SU-DHL-6 (cell line): ENCODE data around the gene FOXRED1.

ENCODE experiments used
- H2AFZ ChIP-seq: fragments of 200-600 bp; sonication (generic); 2 replicates; pipeline ENCODE4 v1.6.1; 2014; ENCODE audit warnings: low read depth, mild to moderate bottlenecking, moderate library complexity, mixed read lengths, antibody characterized with exemption, low read length; ENCODE audit not compliant: severe bottlenecking
- H3F3A ChIP-seq: fragments of 200-600 bp; shearing (Covaris generic); 2 replicates; pipeline ENCODE4 v1.6.0; 2016; ENCODE audit warnings: antibody characterized with exemption, mild to moderate bottlenecking; ENCODE audit not compliant: insufficient read depth
- H3K27ac ChIP-seq: fragments of 200-600 bp; sonication (generic); 2 replicates; pipeline ENCODE4 v1.5.1; 2016; ENCODE audit warnings: low read depth, mild to moderate bottlenecking, low read length, moderate library complexity, mixed read lengths
- H3K27me3 ChIP-seq: fragments of 200-600 bp; sonication (generic), shearing (Covaris generic); 2 replicates; pipeline ENCODE4 v1.6.0; 2014; ENCODE audit warnings: mild to moderate bottlenecking, low read length
- H3K36me3 ChIP-seq: fragments of 200-600 bp; sonication (generic); 2 replicates; pipeline ENCODE4 v1.6.1; 2014; ENCODE audit warnings: mild to moderate bottlenecking, low read length, mixed read lengths
- H3K4me2 ChIP-seq: fragments of 300-600, 200-600 bp; shearing (Covaris generic), sonication (generic); 2 replicates; pipeline ENCODE4 v1.6.0; 2014; ENCODE audit warnings: low read length, low read depth, mild to moderate bottlenecking; ENCODE audit not compliant: poor library complexity, severe bottlenecking
- H3K4me3 ChIP-seq: fragments of 200-600 bp; sonication (generic); 2 replicates; pipeline ENCODE4 v1.5.1; 2014; ENCODE audit warnings: antibody characterized with exemption, low read length, mild to moderate bottlenecking, mixed read lengths; ENCODE audit not compliant: insufficient read depth, poor library complexity, severe bottlenecking
- H3K79me2 ChIP-seq: fragments of 200-600 bp; sonication (generic); 2 replicates; pipeline ENCODE4 v1.6.1; 2014; ENCODE audit warnings: mild to moderate bottlenecking, low read length, moderate library complexity; ENCODE audit not compliant: insufficient read depth
- H3K9ac ChIP-seq: fragments of 200-600 bp; sonication (generic); 2 replicates; pipeline ENCODE4 v1.7.0; 2014; ENCODE audit warnings: mild to moderate bottlenecking, low read length
- H3K9me2 ChIP-seq: fragments of 200-600 bp; sonication (generic); replicated peaks from 2 replicates; pipeline ENCODE4 v1.6.1; 2014; ENCODE audit warnings: low read length; ENCODE audit not compliant: insufficient read depth
- H3K9me3 ChIP-seq: fragments of 200-600 bp; sonication (generic); 2 replicates; pipeline ENCODE4 v1.6.1; 2014; ENCODE audit warnings: low read length, mixed read lengths; ENCODE audit not compliant: insufficient read depth
- H4K20me1 ChIP-seq: fragments of 200-600 bp; sonication (generic); 2 replicates; pipeline ENCODE4 v1.6.1; 2014; ENCODE audit warnings: low read depth, mild to moderate bottlenecking, antibody characterized with exemption, low read length, moderate library complexity, mixed read lengths
- CTCF ChIP-seq: fragments of 200-600 bp; sonication (generic); IDR thresholded peaks from one replicate; pipeline ENCODE4 v1.5.1; 2017; ENCODE audit warnings: antibody characterized with exemption, mild to moderate bottlenecking, low read length, moderate library complexity; ENCODE audit not compliant: insufficient read depth, poor library complexity, severe bottlenecking
- EZH2phosphoT487 ChIP-seq: fragments of 200-600 bp; sonication (generic), shearing (Covaris generic); conservative IDR thresholded peaks from 2 replicates; pipeline ENCODE4 v1.6.1; 2018; ENCODE audit warnings: mild to moderate bottlenecking, antibody characterized with exemption, low read length, moderate library complexity, mixed read lengths

Gene FOXRED1

GRCh38 chr11:126312961-126313360 lies 44.0 kb downstream of the FOXRED1 start:
- no peaks in the 10 kb centered on the region for H3K36me3 ChIP-seq

DNA sequence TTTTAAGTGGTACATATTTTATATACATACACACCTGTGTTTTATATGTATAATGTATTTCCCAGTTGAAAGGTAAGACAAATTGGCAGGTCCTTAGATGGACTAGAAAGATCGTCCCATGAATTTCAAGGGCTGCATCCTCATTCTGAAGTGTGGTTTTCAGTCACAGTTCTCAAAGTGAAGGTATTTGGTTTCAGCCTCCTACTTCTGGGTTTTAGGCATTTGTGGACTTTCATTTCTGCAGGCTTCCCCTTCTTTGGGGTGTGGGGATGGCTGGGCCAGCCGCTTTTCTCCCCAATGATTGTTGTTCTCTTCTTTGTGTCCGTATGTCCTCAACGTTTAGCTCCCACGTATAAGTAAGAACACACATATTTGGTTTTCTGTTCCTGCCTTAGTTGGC lies 44.9 kb downstream of the FOXRED1 start:
- H3F3A ChIP-seq = no peaks in the 10 kb centered on the region
- H3K36me3 ChIP-seq = no peaks in the 10 kb centered on the region
- no peak overlapping the region for H3K4me3 ChIP-seq
- no peak overlapping the region for H2AFZ ChIP-seq
- no peak overlapping the region for H3K9ac ChIP-seq
- no peaks in the 10 kb centered on the region for H3K9me3 ChIP-seq
- no peaks in the 10 kb centered on the region for H4K20me1 ChIP-seq
- TF ChIP-seq EZH2phosphoT487 = no peak
- no peak for TF ChIP-seq CTCF
- no peaks in the 10 kb centered on the region for H3K79me2 ChIP-seq
- H3K27ac ChIP-seq = no peak overlapping the region
- no peaks in the 10 kb centered on the region for H3K9me2 ChIP-seq
- no peak overlapping the region for H3K4me2 ChIP-seq
- no peaks in the 10 kb centered on the region for H3K27me3 ChIP-seq

More at GRCh38 chr11:126312961-126313360, 44.0 kb downstream of the FOXRED1 start:
- Histone ChIP-seq H3K4me3 (no peak overlapping the region), H3K9me3 (no peaks in the 10 kb centered on the region), H3F3A (no peaks in the 10 kb centered on the region), H3K27ac (no peak overlapping the region), H3K9me2 (no peaks in the 10 kb centered on the region), H3K79me2 (no peaks in the 10 kb centered on the region), H2AFZ (no peak overlapping the region), H4K20me1 (no peaks in the 10 kb centered on the region), H3K9ac (no peak overlapping the region), H3K4me2 (no peak overlapping the region), H3K27me3 (no peaks in the 10 kb centered on the region)
- TF ChIP-seq CTCF (no peak), EZH2phosphoT487 (no peak)

DNA sequence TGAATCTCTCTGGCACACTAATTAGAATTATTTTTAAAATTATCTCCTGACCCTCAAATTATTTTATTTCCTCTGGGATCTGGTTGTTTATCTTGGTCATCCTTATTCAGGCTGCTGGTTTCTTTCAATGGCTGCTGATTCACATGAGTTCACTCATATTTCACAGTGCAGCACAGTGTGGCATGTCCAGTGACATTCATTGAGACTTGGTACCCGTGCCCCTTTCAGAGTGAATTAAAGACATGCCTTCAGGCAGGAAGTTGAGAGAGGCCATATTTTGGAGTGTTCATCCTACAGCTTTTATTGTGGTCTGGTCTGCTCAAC lies 48.4 kb downstream of the FOXRED1 start:
- Histone ChIP-seq H3K4me2 (no peak overlapping the region), H3K9me2 (no peaks in the 10 kb centered on the region), H3K27ac (no peak overlapping the region), H3K36me3 (no peaks in the 10 kb centered on the region), H3K79me2 (no peaks in the 10 kb centered on the region), H3K9ac (no peak overlapping the region), H3K27me3 (no peaks in the 10 kb centered on the region), H3K9me3 (no peaks in the 10 kb centered on the region), H3F3A (no peaks in the 10 kb centered on the region), H3K4me3 (no peak overlapping the region), H2AFZ (no peak overlapping the region), H4K20me1 (no peaks in the 10 kb centered on the region)
- TF ChIP-seq CTCF (no peak), EZH2phosphoT487 (no peak)
